T-helper 2 cell treated with Interferon-gamma antibody and Interleukin-4, amounts not matched to agents 100 ng/mL and 5 ng/mL, for 36 hours (primary cell): Measurements from ENCODE around the gene THPO. TPM values are rescaled to one million over a fixed set of nuclear protein-coding genes. Genes with fewer than 3 reads are reported as not detected.

ENCODE experiments used
- intact Hi-C: fragments of 100-400 bp; cut with micrococcal nuclease; formaldehyde crosslinking; loops from one replicate; pipeline ENCODE4 v1.15.1; 2023
- total RNA-seq: library from RNA; stranded (reverse); gene quantifications from 2 replicates; pipeline ENCODE4 v1.2.3, GENCODE V29; 2022

Gene THPO
- total RNA-seq, 1 donor from 2014 or later: not detected

DNA sequence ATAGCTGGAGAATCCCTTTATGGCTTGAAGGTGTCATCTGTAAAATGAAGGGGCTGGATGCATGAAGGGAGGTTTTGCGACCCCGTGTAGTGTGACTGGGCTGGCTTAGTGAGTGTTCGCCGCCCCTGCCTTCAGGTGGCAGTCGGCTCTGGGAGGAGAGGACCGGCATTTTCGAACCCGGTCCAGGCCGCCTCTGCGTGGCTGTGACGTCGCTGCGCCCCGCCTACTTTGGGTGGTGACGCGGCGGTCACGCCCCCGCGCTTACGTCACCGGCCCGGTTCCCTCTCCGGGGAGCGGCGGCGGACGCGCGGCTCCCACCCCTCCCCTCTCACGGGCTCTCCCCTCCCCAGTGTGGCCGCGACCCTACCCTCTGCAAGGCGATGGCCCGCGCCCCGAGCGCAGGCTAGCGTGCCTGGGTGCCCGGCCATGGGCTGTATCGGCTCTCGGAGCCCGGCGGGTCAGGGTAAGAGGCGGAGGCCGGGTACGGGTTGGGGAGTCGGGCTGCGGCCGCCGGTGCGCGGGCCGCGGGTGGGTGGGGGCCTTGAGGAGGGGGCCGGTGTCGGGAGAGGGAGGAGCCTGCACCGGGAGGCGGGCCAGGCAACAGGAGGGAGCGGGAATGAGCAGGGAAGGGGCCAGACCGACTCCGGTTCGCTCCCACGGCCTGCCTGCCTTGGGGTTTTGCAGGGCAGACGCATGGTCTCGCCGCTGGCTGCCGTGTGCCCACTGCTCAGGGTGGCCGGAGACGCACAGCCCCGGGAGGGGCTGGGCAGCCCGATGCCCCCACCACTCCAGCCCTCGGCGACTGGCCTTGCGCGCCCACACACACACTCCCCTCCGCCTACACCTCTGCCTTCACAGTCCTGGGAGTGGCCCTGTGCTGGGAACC lies 42.1 kb downstream of the THPO start:
- intact Hi-C loops: loop anchor here (1.0 to 2.0 kb wide), 4 partner anchors 19 to 37 kb away; partner anchors contain the start of genes EIF4G1 and PSMD2

DNA sequence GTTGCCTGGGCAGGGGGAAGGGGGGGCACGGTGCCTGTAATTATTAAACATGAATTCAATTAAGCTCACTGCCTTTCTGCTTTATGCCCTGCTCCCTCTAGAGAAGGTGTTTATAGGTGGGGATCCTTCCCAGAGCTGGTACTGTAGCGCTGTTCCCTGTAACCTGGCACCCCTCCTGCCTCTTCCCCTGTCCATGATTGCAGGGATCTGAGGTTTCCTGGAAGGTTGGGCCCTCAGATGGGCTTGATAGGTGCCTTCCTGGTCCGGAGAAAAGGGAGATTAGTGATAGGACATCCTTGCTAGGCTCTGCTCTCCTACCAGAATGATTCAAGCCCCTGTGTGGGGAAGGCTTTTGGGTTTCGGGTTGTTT lies 42.7 kb downstream of the THPO start:
- intact Hi-C loops: loop anchor here (1.0 kb wide), 3 partner anchors 21 to 36 kb away; partner anchors contain the start of genes EIF4G1 and PSMD2

DNA sequence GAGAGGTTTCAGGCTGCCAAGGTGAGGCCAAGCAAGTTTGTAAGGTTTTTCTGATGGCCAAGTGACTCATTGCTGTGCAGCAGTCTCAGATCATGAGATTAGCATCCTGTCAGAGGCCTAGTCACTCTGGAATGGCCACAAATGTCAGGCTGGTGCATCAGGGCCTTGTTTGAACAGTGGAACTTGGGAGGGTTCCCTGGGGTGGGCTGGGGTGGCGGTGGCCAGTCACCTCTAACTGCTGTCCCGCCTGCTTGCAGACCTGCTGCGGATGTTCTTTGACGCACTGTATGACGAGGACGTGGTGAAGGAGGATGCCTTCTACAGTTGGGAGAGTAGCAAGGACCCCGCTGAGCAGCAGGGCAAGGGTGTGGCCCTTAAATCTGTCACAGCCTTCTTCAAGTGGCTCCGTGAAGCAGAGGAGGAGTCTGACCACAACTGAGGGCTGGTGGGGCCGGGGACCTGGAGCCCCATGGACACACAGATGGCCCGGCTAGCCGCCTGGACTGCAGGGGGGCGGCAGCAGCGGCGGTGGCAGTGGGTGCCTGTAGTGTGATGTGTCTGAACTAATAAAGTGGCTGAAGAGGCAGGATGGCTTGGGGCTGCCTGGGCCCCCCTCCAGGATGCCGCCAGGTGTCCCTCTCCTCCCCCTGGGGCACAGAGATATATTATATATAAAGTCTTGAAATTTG lies 43.4 kb downstream of the THPO start:
- intact Hi-C loops: loop anchor here (1.0 kb wide), 3 partner anchors 20 to 35 kb away; partner anchors contain the start of genes EIF4G1 and PSMD2

DNA sequence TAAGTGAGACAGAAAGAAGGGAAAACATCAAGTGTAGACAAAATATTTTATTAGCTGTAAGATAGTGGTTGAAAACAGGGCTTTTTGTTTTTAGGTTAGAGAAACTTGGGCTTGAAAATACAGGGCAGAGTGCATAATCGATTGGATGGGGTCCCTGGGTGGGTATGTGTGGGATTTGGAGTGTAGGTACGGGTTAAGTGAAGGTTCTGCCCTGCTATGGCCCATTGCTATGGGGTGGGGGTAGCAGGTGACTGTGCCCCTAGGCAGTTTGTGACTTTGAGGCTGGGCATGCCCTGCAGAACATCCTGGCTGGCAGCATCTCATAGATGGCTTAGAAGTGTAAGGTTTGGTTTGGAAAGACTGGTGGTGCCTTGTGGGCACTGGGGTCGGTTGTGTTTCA lies 44.3 kb downstream of the THPO start:
- intact Hi-C loops: no loop called here

DNA sequence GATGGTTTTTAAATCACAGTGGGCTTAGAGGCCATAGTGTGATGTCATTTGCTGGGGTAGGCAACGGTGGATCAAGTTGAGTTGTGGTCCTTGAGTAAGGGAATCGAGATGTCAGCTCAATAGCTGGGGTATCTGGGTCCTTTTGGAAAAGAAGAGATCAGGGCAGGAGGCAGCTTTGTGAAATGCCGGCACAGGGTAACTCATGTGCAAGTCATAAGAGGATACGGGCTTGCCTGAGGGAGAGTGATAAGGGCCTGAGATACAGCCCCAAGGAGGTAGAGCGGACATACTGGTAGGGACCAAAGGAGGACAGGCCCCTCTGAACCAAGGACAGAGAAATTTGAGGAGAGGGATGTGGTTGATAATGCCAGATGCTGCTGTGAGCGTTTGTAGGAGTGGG lies 44.8 kb downstream of the THPO start:
- intact Hi-C loops: no loop called here

DNA sequence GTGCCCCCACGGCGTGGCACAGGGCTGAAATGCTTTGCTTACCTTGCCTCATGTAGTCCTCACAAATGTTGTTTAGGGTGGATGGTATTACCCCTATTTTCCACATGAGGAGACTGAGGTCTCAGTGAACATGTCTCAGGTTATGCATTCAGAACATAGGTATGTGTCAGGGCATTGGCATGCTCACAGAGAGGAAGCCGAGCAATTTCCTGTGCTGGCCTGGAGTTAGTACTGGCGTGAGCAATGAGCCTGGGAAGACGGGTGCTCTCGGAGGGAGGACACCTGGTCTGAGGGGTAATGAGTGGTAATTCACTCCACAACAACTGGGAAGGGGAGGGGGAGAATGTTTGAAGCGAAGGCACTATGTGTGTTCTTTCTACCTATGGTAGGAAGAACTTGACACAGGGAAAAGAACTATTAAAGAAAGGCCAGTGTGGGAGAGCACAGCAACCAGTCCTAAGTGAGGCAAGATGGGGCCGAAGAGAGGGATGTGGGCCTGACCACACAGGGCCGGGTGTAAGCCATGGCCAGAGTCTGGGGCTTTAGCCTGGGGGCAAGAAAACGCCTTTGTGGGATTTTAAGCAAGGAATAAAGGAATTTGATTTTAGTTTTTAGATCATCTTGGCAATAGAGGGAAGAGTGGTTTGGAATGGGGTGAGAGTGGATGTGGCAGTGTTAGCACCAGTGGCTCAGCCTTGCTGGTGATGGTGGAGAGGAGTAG lies 45.5 kb downstream of the THPO start:
- intact Hi-C loops: no loop called here

DNA sequence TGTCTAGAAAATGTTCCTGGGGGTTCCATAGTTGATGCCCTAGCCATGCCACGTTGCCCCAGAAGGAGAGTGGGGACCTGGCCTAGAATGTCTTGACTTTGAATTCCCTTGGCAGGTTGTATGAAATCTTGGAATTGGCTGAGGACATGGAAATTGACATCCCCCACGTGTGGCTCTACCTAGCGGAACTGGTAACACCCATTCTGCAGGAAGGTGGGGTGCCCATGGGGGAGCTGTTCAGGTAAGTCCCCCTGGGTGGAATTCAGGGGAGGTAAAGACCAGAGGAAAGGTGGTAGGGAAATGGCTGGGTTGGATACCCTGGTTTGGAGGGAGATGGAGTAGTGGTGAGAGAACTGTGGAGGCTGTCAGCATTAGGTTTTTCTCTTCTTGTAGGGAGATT lies 49.5 kb downstream of the THPO start:
- intact Hi-C loops: no loop called here

DNA sequence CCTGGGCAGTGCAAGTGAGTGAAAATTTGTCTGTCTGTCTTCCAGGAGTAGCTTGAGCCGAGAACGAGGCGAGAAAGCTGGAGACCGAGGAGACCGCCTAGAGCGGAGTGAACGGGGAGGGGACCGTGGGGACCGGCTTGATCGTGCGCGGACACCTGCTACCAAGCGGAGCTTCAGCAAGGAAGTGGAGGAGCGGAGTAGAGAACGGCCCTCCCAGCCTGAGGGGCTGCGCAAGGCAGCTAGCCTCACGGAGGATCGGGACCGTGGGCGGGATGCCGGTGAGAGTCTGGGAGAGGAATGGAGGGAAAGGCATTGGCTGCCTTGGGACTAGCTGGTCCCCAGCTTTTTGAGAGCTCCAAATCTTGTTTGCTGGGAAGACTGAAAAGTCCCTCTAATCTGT lies 50.8 kb downstream of the THPO start:
- intact Hi-C loops: no loop called here

DNA sequence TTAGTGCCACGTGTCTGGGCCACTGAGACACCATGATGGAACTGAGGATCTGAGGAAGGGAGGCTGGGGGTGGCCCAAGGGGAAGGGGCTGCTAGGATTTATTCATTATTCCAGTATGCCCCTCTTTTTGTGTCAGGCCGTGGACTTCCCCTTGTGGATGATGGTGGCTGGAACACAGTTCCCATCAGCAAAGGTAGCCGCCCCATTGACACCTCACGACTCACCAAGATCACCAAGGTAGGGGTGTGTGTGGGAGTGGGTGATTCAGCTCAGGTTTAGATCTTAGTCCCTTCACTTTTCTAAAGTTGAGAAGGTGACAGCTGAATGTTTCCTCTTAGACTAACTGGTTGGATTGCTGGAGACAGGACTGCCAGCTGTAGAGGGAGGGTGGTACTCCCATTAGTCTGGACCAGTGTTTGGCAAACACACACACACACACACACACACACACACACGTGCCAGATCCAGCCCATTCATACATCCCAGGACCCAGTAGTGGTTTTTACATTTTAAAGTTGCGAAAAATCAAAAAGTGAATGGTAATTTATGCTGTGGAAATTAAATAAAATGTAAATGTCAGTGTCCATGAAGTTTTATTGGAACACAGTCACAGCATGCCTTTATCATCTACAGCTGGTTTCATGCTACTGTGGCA lies 52.2 kb downstream of the THPO start:
- intact Hi-C loops: no loop called here

DNA sequence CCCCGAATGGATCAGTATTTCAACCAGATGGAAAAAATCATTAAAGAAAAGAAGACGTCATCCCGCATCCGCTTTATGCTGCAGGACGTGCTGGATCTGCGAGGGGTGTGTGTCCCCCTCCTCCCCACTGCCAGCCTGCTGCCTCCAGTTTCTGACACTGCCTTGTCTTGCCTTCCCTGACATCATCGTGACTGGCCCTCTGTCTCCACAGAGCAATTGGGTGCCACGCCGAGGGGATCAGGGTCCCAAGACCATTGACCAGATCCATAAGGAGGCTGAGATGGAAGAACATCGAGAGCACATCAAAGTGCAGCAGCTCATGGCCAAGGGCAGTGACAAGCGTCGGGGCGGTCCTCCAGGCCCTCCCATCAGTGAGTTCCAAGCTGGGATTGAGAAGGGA lies 52.7 kb downstream of the THPO start:
- intact Hi-C loops: no loop called here

DNA sequence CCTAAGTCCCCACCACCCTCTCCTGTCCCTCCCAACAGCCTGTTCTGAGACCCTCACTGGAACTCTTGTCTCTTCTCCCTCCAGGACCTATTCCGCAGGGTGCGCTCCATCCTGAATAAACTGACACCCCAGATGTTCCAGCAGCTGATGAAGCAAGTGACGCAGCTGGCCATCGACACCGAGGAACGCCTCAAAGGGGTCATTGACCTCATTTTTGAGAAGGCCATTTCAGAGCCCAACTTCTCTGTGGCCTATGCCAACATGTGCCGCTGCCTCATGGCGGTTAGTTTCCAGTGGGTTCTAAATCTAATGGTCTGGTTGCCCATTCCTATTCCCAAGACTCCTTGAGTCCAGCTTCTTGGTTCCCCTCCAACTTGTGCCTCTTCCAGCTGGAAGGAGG lies 54.3 kb downstream of the THPO start:
- intact Hi-C loops: no loop called here

DNA sequence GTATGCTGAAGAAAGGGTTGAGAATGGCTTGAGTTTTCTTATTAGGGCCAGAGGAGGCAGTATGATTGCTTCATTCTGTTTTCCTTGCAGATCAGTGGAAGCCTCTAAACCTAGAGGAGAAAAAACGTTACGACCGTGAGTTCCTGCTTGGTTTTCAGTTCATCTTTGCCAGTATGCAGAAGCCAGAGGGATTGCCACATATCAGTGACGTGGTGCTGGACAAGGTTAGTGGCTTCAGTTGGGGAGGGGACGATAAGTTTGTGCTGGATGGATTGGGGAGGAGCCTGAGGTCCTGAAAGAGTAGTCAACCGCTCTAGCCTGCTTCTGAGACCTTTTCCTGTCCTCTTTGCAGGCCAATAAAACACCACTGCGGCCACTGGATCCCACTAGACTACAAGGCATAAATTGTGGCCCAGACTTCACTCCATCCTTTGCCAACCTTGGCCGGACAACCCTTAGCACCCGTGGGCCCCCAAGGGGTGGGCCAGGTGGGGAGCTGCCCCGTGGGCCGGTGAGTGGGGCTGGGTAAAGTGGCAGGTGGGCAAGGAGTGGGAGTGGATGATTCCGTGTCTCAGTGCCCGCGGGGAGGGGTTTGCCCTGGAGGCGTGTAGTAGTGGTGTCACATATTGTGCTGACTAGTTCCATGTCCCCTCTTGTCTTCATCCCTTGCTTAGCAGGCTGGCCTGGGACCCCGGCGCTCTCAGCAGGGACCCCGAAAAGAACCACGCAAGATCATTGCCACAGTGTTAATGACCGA lies 55.1 kb downstream of the THPO start:
- intact Hi-C loops: no loop called here

Other genes starting within 250 kb of the THPO start
- gene EIF2B5, start 242.8 kb downstream of the THPO start, total RNA-seq: 57.1 and 65.5 TPM in 2 replicates
- gene DVL3, start 222.8 kb downstream of the THPO start, total RNA-seq: 39.7 and 44.5 TPM in 2 replicates
- gene AP2M1, start 203.4 kb downstream of the THPO start, total RNA-seq: 194 and 211 TPM in 2 replicates
- gene ABCF3, start 192.0 kb downstream of the THPO start, total RNA-seq: 58.1 and 60.0 TPM in 2 replicates
- not detected in 2 replicates for gene VWA5B2, start 148.6 kb downstream of the THPO start, total RNA-seq
- gene ALG3, start 129.2 kb downstream of the THPO start, total RNA-seq: 48.5 and 53.0 TPM in 2 replicates
- 5.0 and 6.4 TPM in 2 replicates for gene EEF1AKMT4, start 128.5 kb downstream of the THPO start, total RNA-seq
- gene CAMK2N2, start 116.7 kb downstream of the THPO start, total RNA-seq: 0.14 and 0.16 TPM in 2 replicates
- gene ECE2, start 102.2 kb downstream of the THPO start, total RNA-seq: not detected in 2 replicates
- 225 and 230 TPM in 2 replicates for gene PSMD2, start 79.0 kb downstream of the THPO start, total RNA-seq
- gene EIF4G1, start 63.6 kb downstream of the THPO start, total RNA-seq: 397 and 400 TPM in 2 replicates
- 3.8 and 5.3 TPM in 2 replicates for gene FAM131A, start 40.6 kb downstream of the THPO start, total RNA-seq
- 3.7 and 4.0 TPM in 2 replicates for gene CLCN2, start 16.6 kb downstream of the THPO start, total RNA-seq
- gene POLR2H, start 16.5 kb downstream of the THPO start, total RNA-seq: 89.8 and 91.6 TPM in 2 replicates
- gene CHRD, start 1.8 kb upstream of the THPO start, total RNA-seq: not detected in 2 replicates
- 0.05 and 0.14 TPM in 2 replicates for gene EPHB3, start 183.6 kb upstream of the THPO start, total RNA-seq